Urinary bladder (tissue), 4 donors: ENCODE measurements around the gene KMT2B. TPM values are rescaled to one million over a fixed set of nuclear protein-coding genes. Genes with fewer than 3 reads are reported as not detected.

Source experiments
- DNase-seq: peaks from one replicate; pipeline ENCODE4 v3.0.0-alpha.2; 2015; ENCODE audit errors: extremely low spot score
- H3K27ac ChIP-seq: one replicate; pipeline ENCODE4 v1.5.1; 2013; ENCODE audit warnings: low read depth, mild to moderate bottlenecking, moderate library complexity
- H3K36me3 ChIP-seq: one replicate; pipeline ENCODE4 v1.6.1; 2013; ENCODE audit warnings: mild to moderate bottlenecking, moderate library complexity; ENCODE audit not compliant: insufficient read depth
- H3K4me1 ChIP-seq: one replicate; pipeline ENCODE4 v1.6.1; 2013; ENCODE audit warnings: mild to moderate bottlenecking, moderate library complexity; ENCODE audit not compliant: insufficient read depth
- H3K4me3 ChIP-seq: one replicate; pipeline ENCODE4 v1.5.1; 2013; ENCODE audit warnings: low read depth, low read length
- WGBS: extraction: QIAGEN DNeasy Blood & Tissue Kit; methylation state at CpG from one replicate; pipeline ENCODE4 v1.1.7; 2013; 5-methylcytosine and 5-hydroxymethylcytosine counted together
- polyA plus RNA-seq: library from polyadenylated mRNA; stranded (reverse); fragments of 200-250 nt; gene quantifications from one replicate; pipeline ENCODE4 v1.2.3, GENCODE V29; 2013
- total RNA-seq: library from RNA; depleted of rRNA; stranded (reverse); fragments of >200 nt; gene quantifications from one replicate; pipeline ENCODE4 v1.2.3, GENCODE V29; 2014
- donor health status: healthy with polysubstance abuse.
- donor health status: healthy.

KMT2B gene
- total and polyA plus RNA-seq, 2 donors, result 7.1 to 25.9 TPM

DNA sequence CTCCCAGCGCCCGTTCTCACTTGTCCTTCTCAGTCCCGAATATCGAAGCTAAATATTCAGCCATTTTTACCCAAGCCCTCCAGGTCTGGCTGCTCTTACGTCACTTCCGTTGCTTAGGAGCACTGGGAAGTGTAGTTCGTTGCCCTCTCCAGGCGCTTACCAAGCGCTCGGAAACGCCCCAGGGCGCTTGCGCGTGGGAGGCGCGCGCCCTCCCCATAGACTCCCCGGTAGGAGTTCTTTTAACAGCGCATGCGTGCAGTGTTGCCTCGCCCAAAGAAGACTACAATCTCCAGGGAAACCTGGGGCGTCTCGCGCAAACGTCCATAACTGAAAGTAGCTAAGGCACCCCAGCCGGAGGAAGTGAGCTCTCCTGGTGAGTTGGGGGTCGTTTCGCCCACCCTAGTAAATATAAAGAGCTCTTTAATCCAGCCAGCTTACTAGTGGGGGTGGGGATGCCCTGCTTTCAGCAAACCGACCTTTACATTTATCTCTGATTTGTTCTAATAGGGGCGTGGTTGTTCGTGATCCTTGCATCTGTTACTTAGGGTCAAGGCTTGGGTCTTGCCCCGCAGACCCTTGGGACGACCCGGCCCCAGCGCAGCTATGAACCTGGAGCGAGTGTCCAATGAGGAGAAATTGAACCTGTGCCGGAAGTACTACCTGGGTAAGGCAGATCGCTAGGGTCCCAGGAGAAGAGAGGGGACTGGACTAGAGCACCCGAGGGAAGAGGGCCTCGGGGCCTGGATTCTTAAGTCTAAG, 27.7 kb downstream of the KMT2B start, which contains the start of the genes PSENEN and U2AF1L4:
Gene PSENEN, plus strand, starts transcription at position 324 of the 759 bp plus-strand sequence. Its CDS starts 280 bp downstream, at position 604.
Gene U2AF1L4, minus strand, starts transcription at position 91 of the 759 bp plus-strand sequence. Its CDS starts 27 bp downstream, at position 64.
- no peaks in the 10 kb centered on the region for H3K4me1 ChIP-seq

DNA sequence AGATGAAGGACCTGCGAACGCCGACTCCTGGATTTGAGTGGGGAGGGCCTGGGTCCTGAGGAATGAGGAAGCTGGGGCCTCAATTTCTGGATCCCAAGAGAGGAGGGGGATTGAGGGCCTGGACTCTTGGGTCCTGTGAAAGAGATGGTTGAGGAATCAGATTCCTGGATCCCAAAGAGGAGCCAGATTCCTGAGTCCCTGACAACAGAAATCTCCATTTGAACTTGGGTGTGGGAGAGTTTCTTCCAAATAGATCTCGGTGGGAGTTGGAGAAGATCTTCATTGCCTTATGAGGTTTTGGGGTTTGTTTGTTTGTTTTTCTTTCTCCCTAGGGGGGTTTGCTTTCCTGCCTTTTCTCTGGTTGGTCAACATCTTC, 28.3 kb downstream of the KMT2B start:
- DNase-seq, result no peak
- Histone ChIP-seq H3K4me1 (no peaks in the 10 kb centered on the region), H3K36me3 (no peaks in the 10 kb centered on the region), H3K4me3 (peak overlapping the region; percentile 61), H3K27ac (no peak overlapping the region)
- WGBS, result 17% methylated on average over 4 of the region's 4 CpGs

More for the DNA sequence above, 27.7 kb downstream of the KMT2B start, which contains the start of the genes PSENEN and U2AF1L4:
- Histone ChIP-seq H3K27ac (peak within 1 kb of the TSS; percentile 92), H3K36me3 (no peaks in the 10 kb centered on the region), H3K4me3 (peak within 1 kb of the TSS; percentile 61)
- WGBS, result under 1% methylated on average over 40 of the region's 40 CpGs
- DNase-seq, result peak; percentile 97

DNA sequence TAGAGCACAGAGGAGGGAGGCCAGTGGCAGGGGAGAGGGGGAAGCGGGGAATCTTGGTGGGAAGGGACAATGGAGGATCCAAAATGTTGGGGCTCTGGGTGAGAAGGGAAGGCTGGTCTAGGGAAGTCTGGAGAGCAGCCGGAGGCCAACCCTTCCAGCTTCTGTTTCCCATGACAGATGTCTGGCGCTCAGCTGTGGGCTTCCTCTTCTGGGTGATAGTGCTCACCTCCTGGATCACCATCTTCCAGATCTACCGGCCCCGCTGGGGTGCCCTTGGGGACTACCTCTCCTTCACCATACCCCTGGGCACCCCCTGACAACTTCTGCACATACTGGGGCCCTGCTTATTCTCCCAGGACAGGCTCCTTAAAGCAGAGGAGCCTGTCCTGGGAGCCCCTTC, 28.7 kb downstream of the KMT2B start:
- Histone ChIP-seq H3K4me1 (no peaks in the 10 kb centered on the region), H3K36me3 (no peaks in the 10 kb centered on the region), H3K27ac (no peak overlapping the region), H3K4me3 (no peak overlapping the region)
- no peak for DNase-seq
- WGBS, result 90% methylated on average over 5 of the region's 5 CpGs

DNA sequence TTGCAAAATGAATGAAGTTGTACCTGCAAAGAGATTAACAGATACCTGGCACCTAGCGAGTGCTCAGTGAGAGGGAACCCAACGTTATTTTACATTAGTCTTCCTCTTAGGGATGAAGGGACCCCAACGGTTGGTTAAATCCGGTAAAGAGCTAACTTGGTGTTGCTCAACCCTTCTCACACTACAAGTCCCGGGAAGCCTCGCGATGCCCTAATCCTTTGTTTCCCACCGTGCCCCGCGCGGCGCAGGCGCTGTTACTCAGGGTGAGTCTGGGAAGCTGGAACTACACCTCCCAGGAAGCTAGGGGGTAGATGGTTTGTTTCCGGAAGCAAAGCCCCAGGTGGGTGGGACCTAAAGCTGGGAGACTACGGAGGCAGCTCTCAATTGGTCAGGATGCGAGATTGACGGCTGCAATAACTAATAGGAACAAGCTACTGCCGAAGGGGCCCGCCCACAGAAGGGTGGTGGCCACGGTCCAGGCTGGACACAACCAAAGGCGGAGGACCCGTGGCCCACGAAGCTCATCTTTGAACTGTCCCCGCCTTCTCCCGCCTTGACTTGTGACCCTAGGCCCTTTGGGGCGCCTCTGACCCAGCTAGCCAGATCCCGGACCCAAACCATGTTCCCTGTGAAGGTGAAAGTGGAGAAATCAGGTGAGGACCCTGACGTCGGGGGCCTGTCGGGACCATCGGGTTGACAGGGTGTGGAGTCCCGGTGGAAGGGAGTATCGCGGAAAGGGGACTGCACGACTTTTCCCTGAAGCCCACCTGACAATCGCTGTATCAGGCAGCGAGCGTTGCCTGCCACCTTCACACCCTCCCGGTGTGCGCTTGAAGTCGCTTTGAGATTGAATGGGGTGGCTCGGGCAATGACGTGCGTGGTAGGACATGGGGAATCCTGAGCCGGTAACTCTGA, 30.6 kb downstream of the KMT2B start, which contains the start of gene LIN37:
Gene LIN37, plus strand, starts transcription at position 471 of the 915 bp plus-strand sequence. Its CDS starts 149 bp downstream, at position 620.
- under 1% methylated on average over 45 of the region's 45 CpGs for WGBS

DNA sequence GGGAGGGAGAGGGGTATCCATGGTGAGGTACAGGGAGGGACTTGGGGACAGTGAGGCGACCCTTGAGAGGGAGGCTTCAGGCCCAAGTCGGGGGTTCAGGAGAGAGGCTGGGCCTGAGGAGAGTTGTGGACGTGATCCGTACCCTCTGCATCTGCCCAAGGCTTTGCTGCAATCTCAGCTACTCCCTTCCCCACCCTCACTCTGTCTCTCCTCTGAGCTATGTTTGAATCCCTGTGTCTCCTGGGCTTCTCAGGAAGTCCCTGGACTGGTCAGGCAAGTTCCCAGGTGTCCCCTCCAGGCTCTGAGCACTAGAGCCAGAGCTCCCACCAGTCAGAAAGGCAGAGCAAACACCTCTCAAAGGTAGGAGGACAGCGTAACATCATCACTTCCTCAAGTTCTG, 32.4 kb downstream of the KMT2B start:
- DNase-seq, result no peak
- no peak overlapping the region for H3K27ac ChIP-seq
- no peaks in the 10 kb centered on the region for H3K4me1 ChIP-seq
- 96% methylated on average over 5 of the region's 5 CpGs for WGBS
- no peaks in the 10 kb centered on the region for H3K36me3 ChIP-seq
- no peak overlapping the region for H3K4me3 ChIP-seq

More for the DNA sequence above, 30.6 kb downstream of the KMT2B start, which contains the start of gene LIN37:
- H3K36me3 ChIP-seq, result no peaks in the 10 kb centered on the region
- DNase-seq, result peak; percentile 100
- H3K27ac ChIP-seq, result peak within 1 kb of the TSS; percentile 86
- H3K4me1 ChIP-seq, result no peaks in the 10 kb centered on the region
- peak within 1 kb of the TSS; percentile 78 for H3K4me3 ChIP-seq

DNA sequence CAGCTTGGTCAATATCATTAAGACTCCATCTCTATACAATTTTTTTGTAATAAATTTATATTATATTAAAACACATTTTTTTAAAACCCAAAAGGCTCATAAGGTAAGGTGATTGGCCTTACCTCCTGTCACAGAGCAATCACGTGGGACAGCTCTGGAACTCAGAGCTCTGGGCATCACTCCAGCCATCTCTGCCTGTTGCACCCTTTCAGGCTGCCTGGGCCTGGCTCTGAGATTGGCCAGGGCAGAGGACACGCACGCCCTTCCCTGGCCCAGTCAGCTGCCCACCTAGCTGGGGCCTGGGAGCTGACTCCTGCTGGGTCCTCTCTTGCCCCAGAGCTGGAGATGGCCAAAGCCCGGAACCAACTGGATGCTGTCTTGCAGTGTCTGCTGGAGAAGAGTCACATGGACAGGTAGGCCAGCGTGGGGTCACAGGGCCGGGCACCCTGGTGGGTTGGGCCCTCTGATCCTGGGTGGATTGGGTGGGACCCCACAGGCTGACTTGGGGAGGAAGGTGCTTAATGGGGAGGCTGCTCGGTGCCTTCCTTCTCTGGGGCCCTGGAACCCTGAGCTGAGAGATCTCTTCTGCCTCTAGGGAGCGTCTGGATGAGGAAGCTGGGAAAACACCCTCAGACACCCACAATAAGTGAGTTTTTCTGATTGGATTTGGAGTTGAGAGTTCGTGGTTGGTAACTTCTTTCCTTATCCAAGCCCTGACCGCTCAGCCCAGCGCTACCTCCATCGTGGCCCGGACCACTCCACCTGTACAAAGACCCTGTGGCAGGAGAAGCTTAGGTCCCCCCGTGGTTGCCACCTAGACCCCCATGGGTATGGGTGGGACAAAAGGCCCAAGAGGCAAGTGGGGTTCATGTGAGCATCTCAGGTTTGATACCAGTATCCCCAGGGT, 34.3 kb downstream of the KMT2B start:
- H3K27ac ChIP-seq, result no peak overlapping the region
- no peaks in the 10 kb centered on the region for H3K36me3 ChIP-seq
- H3K4me3 ChIP-seq, result no peak overlapping the region
- DNase-seq, result no peak
- no peaks in the 10 kb centered on the region for H3K4me1 ChIP-seq
- 84% methylated on average over 14 of the region's 14 CpGs for WGBS

DNA sequence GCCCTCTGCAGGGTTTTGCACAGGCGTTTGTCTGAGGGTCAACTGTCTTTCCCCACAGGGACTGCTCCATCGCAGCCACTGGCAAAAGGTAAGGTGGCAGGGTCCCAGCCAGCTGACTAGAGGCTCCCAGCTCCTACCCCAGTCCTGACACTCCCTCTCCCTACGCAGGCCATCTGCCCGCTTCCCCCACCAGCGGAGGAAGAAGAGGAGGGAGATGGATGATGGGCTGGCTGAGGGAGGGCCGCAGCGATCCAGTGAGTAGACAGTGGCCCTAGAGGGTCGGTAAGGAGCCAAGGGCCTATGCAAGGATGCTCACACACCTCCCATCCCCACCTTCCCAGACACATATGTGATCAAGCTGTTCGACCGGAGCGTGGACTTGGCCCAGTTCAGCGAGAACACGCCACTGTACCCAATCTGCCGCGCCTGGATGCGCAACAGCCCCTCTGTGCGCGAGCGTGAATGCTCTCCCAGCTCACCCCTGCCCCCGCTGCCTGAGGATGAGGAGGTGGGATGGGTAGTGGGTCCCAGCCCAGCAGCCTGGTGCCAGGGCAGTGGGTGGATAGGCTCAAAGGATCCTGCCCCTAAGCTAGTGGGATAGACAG, 35.0 kb downstream of the KMT2B start:
- no peak for DNase-seq
- WGBS, result 92% methylated on average over 20 of the region's 20 CpGs
- no peak overlapping the region for H3K4me3 ChIP-seq
- no peaks in the 10 kb centered on the region for H3K36me3 ChIP-seq
- no peaks in the 10 kb centered on the region for H3K4me1 ChIP-seq
- H3K27ac ChIP-seq, result no peak overlapping the region

DNA sequence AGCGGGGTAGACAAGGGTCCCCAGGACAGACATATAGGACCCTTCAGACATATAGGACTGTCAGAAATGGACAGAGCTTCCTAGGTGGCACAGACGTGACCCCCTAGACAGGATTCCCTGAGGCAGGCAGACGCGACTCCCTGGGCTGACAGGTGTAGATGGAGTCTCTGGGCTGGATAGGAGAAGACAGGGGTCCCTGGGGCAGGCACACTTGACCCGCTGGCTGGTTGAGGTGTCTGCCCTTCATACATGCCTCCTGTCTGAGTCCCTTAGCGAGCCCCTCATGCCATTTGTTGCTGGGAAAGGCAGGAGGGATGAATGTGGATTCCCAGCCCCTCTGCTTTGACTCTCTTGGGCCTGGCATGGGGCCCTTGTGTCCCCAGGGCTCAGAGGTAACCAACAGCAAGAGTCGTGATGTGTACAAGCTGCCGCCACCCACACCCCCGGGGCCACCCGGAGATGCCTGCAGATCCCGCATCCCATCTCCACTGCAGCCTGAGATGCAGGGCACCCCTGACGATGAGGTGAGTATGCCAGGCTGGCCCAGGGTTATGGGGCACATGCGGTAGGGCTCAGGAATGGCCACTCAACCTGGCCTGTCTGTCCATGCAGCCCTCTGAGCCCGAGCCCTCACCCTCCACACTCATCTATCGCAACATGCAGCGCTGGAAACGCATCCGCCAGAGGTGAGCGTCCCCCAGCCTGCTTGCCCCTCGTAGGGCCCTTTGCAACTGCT, 36.0 kb downstream of the KMT2B start:
- DNase-seq, result no peak
- Histone ChIP-seq H3K36me3 (no peaks in the 10 kb centered on the region), H3K27ac (no peak overlapping the region), H3K4me3 (no peak overlapping the region), H3K4me1 (no peaks in the 10 kb centered on the region)
- 86% methylated on average over 20 of the region's 20 CpGs for WGBS

DNA sequence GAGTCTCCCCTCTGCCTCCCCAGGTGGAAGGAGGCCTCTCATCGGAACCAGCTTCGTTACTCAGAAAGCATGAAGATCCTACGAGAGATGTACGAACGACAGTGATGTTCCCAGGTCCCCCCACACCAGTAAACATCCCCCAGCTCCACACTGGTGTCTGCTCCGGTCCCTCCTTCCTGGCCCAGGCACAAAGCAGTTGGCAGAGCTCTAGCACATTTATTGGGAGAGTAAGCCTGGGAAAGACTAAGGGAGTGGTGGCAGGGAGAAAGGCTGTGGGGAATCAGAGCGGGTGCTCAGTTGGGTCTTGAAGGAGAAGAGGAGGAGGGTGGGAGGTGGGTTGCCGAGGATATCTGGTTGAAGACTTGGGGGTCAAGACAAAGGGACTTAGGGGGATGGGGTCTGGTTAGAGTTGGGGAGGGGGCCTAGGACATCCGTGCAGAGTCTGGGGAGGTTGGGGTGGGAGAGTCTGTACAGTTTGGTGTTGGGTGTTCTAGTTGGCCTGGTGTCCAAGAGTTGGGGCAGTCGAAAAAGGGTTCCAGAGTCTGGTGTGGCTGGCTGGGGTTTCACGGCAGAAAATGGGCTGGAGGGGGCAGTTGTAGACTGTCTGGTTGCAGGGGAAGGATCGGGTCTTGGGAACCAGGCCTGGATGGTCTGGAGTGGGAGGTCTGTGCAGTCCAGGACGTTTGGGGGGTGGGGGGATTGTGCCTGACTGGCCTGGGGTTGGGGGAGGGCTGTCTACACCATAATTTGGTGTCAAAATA, 36.7 kb downstream of the KMT2B start:
- Histone ChIP-seq H3K4me1 (no peaks in the 10 kb centered on the region), H3K4me3 (no peak overlapping the region), H3K36me3 (no peaks in the 10 kb centered on the region), H3K27ac (peak overlapping the region; percentile 78)
- no peak for DNase-seq
- WGBS, result 53% methylated on average over 13 of the region's 13 CpGs

DNA sequence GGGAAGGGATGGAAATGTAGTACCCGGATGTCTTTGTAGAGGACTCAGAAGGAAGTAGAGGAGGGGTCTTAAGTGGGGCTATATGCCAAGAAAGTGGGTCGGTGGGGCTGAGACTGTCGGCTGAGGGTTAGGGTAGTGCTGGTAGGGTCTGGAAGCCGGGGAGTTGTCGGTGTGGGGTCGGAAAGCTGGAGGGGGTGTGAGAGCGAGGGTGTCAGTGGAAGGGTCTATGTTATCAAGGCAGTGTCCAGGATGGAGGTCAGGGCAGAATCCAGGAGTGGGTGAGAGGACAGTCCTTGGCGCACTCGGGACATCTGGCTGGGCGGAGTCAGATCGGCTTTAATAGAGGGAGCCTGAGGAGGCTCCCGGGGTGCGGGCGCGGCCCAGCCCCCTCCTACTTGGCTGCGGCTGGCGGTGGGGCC, 37.3 kb downstream of the KMT2B start:
- peak overlapping the region; percentile 51 for H3K4me3 ChIP-seq
- DNase-seq, result no peak
- no peaks in the 10 kb centered on the region for H3K36me3 ChIP-seq
- WGBS, result 20% methylated on average over 17 of the region's 17 CpGs
- no peaks in the 10 kb centered on the region for H3K4me1 ChIP-seq
- H3K27ac ChIP-seq, result peak overlapping the region; percentile 78

DNA sequence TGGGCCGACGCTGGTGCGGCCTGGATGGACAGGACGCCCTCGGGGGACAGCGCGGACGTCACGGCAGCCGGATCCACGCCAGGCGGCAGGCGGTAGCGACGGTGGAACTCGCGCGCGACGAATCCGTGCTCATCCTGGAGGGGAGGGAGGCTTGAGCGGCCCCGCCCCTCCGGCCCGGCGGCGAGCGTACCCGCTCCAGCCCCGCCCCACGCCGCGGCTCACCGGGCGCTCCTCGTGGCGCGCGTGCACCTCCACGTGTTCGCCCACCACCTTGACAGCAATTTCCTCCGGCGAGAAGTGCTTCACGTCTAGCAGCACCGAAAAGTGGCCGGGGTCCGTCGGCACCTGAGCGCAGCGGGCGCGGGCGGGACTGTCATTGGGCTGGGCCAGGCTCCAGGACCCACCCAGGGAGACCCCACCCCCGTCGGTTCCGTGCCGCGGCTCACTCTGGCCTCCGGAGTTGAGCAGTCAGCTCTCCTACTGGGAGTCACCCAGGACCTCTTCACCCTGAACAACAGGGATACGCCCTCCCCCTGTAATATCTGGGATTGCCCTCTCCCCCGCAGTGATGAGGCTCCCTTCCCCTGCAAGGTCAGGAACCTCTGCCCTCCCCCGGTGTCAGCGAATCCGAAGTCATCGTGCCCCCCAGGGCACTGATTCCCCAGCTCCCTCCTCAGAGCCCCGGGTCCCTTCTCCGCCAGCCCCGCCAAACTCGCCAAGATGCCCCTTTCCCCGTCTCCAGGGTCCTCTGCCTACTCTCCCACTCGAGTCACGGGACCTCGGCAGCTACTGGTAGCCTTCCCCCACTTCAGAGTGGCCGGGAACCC, 38.0 kb downstream of the KMT2B start:
- no peaks in the 10 kb centered on the region for H3K36me3 ChIP-seq
- no peak for DNase-seq
- H3K4me3 ChIP-seq, result peak overlapping the region; percentile 51
- no peaks in the 10 kb centered on the region for H3K4me1 ChIP-seq
- WGBS, result 6% methylated on average over 74 of the region's 74 CpGs
- H3K27ac ChIP-seq, result peak overlapping the region; percentile 84
